ENCODE data around the gene ZBTB20.

GRCh38 chr3:114499976-114500375 is 647.1 kb downstream of the ZBTB20 start:
- TF ChIP-seq CTCF (IDR thresholded peaks at IDR 0.05; ENCODE audit: low read depth, low read length, poor library complexity, severe bottlenecking): no peak
- TF ChIP-seq EZH2phosphoT487 (IDR thresholded peaks at IDR 0.05; ENCODE audit: borderline replicate concordance, low read length): no peak
